ENCODE data around the gene CDC6.
A peak's percentile ranks its signal among the peaks of the same experiment; 100 is the strongest.
"Not testable (repeated sequence)": the region's sequence is repeated elsewhere in the genome, so short reads cannot be mapped to it uniquely, and the experiment has no call there.

Gene CDC6

DNA sequence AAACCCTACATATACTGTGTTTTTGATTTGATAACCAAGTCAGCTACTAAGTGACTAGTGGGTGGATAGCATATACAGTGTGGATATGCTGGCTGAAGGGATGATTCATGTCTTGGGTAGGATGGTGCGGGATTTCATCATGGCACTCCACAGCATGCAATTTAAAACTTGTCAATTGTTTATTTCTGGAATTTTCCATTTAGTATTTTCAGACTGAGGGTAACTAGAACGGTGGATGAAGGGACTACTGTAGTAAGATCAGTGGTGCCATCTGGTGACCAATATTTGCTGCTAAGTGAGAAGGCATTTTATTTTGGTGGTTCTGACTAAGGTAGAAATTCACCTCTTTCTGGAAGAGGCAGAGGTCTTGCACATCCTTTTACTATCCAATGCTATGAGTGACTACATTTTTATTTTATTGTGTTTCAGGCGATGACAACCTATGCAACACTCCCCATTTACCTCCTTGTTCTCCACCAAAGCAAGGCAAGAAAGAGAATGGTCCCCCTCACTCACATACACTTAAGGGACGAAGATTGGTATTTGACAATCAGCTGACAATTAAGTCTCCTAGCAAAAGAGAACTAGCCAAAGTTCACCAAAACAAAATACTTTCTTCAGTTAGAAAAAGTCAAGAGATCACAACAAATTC, 3.1 kb downstream of the CDC6 start:
- no peak for DNase-seq

DNA sequence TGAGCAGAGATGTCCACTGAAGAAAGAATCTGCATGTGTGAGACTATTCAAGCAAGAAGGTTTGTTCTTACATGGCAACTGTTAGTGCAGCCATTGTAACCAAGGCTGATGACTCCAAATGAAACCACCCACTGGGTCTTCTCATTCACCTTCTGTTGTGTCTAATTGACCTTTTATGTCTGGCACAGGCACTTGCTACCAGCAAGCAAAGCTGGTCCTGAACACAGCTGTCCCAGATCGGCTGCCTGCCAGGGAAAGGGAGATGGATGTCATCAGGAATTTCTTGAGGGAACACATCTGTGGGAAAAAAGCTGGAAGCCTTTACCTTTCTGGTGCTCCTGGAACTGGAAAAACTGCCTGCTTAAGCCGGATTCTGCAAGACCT, 3.6 kb downstream of the CDC6 start:
- DNase-seq: peak; percentile 43

DNA sequence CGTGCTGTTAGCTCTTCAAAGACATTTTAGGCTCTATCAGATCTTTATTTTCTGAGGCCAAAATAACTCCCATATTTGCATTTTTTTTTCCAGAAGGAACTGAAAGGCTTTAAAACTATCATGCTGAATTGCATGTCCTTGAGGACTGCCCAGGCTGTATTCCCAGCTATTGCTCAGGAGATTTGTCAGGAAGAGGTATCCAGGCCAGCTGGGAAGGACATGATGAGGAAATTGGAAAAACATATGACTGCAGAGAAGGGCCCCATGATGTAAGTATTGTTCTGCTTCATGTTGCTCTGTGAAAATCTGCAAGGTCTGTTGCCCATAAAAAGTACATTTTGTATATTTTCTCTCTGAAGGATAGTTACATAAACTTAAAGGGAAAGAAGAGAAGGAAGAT, 5.7 kb downstream of the CDC6 start:
- DNase-seq: peak; percentile 85

DNA sequence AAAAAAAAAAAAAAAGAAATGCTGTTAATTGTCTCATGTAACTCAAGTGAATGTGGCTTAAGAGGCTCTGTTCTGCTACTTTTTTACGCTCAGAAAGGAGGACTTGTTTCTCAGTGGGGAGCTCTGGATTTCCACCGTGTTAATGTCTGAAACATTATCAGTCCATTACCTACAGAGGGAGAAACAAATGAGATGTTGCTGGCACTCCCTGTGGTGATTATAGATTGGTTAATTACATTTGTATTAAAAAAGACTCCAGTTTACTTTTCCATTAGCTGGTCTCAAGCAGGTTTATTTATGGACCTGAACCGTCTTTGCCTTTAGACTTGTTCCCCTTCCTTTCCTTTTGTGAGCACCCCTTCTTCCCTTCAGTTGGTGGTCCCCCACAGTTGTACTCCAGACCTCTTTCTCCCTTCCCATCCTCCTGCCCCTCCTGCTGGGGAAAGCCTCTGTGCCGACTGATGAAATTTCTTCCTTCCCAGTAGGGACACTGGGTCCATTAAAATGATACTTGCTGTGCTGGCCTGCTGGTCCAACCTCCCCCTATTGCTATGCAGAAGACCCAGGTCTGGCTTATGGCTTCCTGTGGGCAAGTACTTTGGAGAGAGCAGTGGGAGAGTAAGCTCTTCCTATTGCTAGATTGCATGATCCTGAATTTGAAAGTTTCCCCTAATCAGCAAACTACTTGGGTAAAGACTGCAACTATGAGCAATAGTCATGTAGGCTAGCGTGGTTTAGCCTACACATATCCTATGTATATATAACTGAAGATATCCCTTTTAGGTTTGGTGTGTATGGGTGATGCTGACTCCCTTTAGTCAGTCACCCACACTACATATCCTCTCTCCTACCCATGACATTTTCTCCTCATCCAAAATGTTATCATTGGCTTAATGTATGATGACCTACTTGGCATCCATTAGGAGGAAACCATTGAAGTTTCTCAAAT, 8.1 kb downstream of the CDC6 start:
- no peak for DNase-seq

DNA sequence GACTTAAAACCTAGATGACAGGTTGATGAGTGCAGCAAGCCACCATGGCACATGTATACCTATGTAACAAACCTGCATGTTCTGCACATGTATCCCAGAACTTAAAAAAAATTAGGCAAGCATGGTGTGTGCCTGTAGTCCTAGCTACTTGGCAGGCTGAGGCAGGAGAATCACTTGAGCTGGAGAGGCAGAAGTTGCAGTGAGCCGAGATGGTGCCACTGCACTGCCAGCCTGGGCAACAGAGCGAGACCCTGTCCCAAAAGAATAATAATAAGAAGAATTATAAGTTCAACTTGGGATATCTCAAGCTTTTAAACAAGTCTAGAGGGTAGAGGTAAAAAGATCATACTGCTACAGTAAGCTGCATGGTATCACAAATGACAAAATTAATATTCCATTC, 9.8 kb downstream of the CDC6 start:
- DNase-seq: no peak

- no peak for DNase-seq
Observed at GRCh38 chr17:40298726-40299125, 11.0 kb downstream of the CDC6 start.

DNA sequence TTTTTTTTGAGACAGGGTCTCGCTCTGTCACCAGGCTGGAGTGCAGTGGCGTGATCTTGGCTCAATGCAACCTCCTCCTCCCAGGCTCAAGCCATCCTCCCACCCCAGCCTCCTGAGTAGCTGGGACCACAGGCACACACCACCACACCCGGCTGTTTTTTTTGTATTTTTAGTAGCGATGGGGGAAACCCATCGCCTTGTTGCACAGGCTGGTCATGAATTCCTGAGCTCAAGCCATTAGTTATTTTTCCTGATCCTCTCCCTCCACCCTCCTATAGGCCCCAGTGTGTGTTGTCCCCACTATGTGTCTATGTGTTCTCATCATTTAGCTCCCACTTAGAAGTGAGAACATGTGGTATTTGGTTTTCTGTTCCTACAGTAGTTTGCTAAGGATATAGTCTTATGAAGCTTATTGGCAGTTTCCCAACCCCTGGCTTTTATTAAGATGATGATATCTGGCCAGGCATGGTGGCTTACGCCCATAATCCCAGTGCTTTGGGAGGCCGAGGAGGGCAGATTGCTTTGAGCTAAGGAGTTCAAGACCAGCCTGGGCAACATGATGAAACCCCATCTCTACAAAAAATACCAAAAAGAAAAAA, 11.6 kb downstream of the CDC6 start:
- not testable (repeated sequence) for DNase-seq

GRCh38 chr17:40301315-40301714, 13.6 kb downstream of the CDC6 start:
- no peak for DNase-seq

GRCh38 chr17:40303009-40303657, 15.5 kb downstream of the CDC6 start:
- DNase-seq: peak; percentile 72

GRCh38 chr17:40303708-40304551, 16.3 kb downstream of the CDC6 start:
- peak; percentile 82 for DNase-seq

GRCh38 chr17:40304552-40304863, 16.8 kb downstream of the CDC6 start:
- peak; percentile 63 for DNase-seq

DNA sequence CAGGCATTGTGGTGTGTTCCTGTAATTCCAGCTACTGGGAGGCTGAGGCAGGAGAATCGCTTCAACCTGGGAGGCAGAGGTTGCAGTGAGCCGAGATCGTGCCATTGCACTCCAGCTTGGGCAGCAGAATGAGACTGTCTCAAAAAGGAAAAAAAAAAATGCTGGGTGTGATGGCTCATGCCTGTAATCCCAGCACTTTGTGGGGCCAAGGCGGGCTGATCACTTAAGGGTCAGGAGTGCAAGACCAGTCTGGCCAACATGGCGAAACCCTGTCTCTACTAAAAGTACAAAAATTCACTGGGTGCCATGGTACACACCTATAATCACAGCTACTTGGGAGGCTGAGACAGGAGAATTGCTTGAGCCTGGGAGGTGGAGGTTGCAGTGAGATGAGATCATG, 17.2 kb downstream of the CDC6 start:
- not testable (repeated sequence) for DNase-seq

DNA sequence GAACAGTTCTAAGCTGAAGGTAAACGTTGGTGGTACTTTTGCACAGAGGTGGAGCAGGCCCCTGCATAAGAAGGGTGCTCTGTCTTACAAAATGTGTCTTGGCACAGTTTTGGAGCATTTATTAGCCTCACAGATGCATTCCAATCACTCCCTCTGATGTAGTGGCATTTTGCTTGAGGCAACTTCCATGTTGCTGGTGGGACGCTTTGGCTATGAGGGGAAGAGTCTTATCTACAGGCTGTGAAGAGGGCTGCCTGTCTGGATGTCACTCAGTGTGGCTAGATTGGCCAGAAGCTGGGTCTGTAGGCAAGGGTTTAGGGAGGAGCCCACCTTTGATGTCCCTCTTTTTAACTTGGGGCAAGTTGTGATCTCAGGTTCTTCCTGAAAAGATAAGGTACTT, 18.7 kb downstream of the CDC6 start:
- DNase-seq: no peak

- peak; percentile 77 for DNase-seq
Observed at GRCh38 chr17:40307001-40307730, 19.5 kb downstream of the CDC6 start.

GRCh38 chr17:40307740-40308239, 20.1 kb downstream of the CDC6 start:
- no peak for DNase-seq

- DNase-seq: peak; percentile 76
Observed at GRCh38 chr17:40309031-40309948, 21.6 kb downstream of the CDC6 start, which contains the start of gene RARA. Gene RARA, plus strand, starts transcription at chr17:40309180. Its CDS starts 22,039 bp downstream, at chr17:40331219.

DNA sequence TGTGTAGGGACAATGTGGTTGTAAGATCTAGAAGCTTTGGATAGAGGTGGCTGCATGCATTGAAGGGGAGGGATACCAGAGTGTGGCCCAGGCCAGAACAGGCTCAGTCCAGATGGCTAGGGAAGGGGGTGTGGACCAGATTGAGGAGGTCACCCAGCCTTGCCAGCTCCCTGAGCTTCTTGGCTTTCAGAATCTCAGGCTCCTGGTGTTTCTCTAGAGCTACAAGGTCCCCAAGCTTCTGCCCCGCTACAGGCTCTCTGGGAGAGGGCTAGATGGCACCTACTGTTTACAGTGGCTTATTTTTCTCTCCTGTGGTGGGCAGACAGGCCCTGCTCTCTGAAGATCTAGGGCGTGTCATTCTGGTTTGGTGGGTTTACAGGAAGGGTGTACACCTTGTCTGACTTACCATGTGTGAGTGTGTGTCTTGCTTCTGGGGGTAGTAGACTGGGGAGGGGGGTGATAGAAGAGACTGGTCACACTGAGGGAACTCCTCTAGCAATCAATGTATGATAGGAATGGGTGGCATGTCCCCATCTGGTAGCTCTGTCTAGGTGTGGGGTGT, 22.4 kb downstream of the CDC6 start:
- DNase-seq: no peak

- DNase-seq: peak; percentile 57
Observed at GRCh38 chr17:40310882-40311391, 23.3 kb downstream of the CDC6 start.

DNA sequence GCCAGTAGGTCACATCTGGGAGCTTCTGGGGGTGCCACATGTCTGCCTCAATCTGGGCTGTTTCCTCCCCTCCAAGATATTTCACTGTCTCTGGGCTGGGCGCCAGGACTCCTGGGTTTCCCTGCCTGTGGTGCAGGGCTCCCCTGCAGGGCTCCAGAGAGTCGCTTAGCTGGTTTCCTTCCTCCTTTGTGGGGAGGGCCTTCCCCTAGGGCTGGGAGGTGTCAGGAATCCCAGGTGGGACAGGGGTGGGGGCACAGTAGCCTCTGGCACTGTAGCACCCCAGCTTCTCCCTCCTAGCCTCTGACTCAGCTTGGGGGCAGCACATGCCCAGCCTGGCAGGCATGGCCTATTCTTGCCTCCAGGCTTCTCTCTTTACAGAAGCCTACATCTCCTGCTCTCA, 23.9 kb downstream of the CDC6 start:
- DNase-seq: peak; percentile 62
